ENCODE measurements around the gene ARSD. TPM values are rescaled to one million over a fixed set of nuclear protein-coding genes. Genes with fewer than 3 reads are reported as not detected.

The ARSD gene
- total and polyA plus RNA-seq, 12 donors: 4.2 to 19.0 (median 6.8) TPM

DNA sequence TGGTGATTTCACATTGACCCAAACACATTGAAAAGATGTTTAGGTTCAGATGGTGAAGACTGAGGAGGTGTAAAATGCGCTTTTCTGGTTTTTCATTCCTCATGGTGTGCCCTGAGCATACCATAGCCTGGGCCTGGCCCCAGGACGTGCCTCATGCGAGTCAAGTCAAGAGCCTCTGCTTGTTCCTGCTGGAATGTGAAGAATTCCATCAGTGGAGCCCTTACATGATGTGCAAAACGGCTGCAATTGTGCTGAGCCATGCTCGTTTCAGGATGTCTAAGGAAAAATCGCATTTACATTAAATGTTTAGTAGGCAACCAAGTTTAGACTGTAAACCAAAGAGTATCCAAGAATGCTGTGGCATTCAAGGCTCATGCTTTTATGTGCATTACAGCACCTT lies 65.5 kb downstream of the ARSD start:
- WGBS, 2 donors: 57 to 58% methylated on average over 6 of the region's 6 CpGs
- no peak for DNase-seq
- no peak for ATAC-seq
- Histone ChIP-seq H3K27me3 (peaks cover 0 to 4% (median 0%) of the 10 kb centered on the region in 7 donors), H3K27ac (no peak overlapping the region), H3K36me3 (no peaks in the 10 kb centered on the region), H3K9me3 (no peaks in the 10 kb centered on the region), H3K4me3 (no peak overlapping the region), H3K4me1 (no peaks in the 10 kb centered on the region)
- intact Hi-C loops (cut with DNase I): no loop called here
- TF ChIP-seq, protein P1, sequence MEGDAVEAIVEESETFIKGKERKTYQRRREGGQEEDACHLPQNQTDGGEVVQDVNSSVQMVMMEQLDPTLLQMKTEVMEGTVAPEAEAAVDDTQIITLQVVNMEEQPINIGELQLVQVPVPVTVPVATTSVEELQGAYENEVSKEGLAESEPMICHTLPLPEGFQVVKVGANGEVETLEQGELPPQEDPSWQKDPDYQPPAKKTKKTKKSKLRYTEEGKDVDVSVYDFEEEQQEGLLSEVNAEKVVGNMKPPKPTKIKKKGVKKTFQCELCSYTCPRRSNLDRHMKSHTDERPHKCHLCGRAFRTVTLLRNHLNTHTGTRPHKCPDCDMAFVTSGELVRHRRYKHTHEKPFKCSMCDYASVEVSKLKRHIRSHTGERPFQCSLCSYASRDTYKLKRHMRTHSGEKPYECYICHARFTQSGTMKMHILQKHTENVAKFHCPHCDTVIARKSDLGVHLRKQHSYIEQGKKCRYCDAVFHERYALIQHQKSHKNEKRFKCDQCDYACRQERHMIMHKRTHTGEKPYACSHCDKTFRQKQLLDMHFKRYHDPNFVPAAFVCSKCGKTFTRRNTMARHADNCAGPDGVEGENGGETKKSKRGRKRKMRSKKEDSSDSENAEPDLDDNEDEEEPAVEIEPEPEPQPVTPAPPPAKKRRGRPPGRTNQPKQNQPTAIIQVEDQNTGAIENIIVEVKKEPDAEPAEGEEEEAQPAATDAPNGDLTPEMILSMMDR (IDR thresholded peaks at IDR 0.05): no peak

DNA sequence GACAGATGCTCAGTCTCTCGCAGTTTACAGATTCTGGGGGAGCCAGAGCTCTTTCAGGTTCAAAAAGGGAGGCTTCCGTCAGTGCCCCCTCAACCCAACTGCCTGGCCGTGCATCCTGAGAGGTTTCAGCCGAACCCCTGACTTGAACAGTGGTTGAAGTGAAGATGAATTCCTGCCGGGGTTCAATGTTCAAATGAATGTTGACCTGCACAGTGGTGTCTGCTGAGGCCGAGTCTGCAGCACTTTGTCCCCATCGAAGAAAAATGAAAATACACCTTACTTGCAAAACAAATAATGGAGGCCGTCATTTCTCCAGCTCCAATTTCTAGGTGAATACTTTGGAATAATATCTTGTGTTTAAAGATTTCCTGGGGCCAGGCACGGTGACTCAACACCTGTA lies 66.7 kb downstream of the ARSD start:
- intact Hi-C loops (cut with DNase I): no loop called here
- no peak overlapping the region for H3K27ac ChIP-seq
- no peaks in the 10 kb centered on the region for H3K4me1 ChIP-seq
- 73 to 91% methylated on average over 9 of the region's 9 CpGs for WGBS, 2 donors
- no peaks in the 10 kb centered on the region for H3K9me3 ChIP-seq
- no peak overlapping the region for H3K4me3 ChIP-seq
- TF ChIP-seq, protein P1 (IDR thresholded peaks at IDR 0.05): no peak
- no peak for ATAC-seq
- H3K27me3 ChIP-seq: peaks cover 0 to 4% (median 0%) of the 10 kb centered on the region in 7 donors
- H3K36me3 ChIP-seq: no peaks in the 10 kb centered on the region
- DNase-seq: no peak

DNA sequence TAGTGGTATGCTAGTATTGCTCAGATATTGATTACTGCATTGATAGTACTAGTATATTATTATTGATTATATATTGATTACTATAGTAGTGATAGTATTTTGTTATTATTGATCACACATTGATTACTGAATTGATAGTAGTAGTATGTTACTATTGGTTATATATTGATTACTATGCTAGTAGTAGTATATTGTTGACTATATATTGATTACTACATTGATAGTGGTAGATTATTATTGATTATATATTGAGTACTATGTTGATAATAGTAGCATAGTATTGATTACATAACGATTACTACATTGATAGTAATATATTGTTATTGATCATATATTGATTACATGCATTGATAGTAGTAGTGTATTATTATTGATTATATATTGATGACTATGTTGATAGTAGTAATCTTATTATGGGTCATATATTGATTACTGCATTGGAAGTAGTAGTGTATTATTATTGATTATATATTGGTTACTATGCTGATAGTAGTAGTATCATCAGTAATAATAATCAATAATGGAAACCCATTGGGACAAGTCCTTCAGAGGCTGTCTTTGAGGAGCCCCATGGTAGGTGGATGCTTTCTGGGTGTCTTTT lies 69.8 kb downstream of the ARSD start:
- H3K4me3 ChIP-seq: no peak overlapping the region
- H3K27me3 ChIP-seq: peaks cover 0 to 4% (median 0%) of the 10 kb centered on the region in 7 donors
- H3K36me3 ChIP-seq: no peaks in the 10 kb centered on the region
- TF ChIP-seq, protein P1 (IDR thresholded peaks at IDR 0.05): no peak
- WGBS, 2 donors: 76 to 97% methylated on average over 1 of the region's 1 CpG
- no peaks in the 10 kb centered on the region for H3K4me1 ChIP-seq
- DNase-seq: no peak
- intact Hi-C loops (cut with DNase I): no loop called here
- H3K27ac ChIP-seq: no peak overlapping the region
- no peaks in the 10 kb centered on the region for H3K9me3 ChIP-seq
- no peak for ATAC-seq

DNA sequence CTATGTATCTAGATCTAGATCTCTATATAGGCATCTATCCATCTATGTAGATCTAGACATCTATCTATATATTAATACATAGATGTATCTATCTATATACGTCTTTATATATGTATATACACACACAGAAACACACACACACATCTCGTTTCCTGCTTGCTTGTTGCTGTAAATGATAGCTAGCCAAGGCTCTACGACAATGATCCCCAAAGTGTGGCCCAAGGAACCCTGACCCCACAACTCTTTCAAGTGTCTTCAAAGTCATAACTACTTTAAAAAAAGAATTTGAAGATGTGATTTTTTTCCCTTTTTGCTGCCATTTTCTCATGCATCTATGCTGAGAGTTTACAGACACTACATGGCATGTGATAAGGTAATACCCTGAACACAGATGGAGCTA lies 71.6 kb downstream of the ARSD start:
- H3K27ac ChIP-seq: no peak overlapping the region
- no peaks in the 10 kb centered on the region for H3K4me1 ChIP-seq
- no peak for DNase-seq
- H3K4me3 ChIP-seq: no peak overlapping the region
- TF ChIP-seq, protein P1 (IDR thresholded peaks at IDR 0.05): no peak
- H3K27me3 ChIP-seq: peaks cover 0 to 4% (median 0%) of the 10 kb centered on the region in 7 donors
- intact Hi-C loops (cut with DNase I): no loop called here
- ATAC-seq: no peak
- 82 to 83% methylated on average over 3 of the region's 3 CpGs for WGBS, 2 donors
- H3K36me3 ChIP-seq: no peaks in the 10 kb centered on the region
- peaks cover 0 to under 1% (median 0%) of the 10 kb centered on the region in 11 donors for H3K9me3 ChIP-seq
